Activated CD4-positive, CD25-positive, alpha-beta regulatory T cell treated with anti-CD3 and anti-CD28 coated beads, Interleukin-2, amount 50 U/mL, for 72 hours (primary cell): ENCODE data around the gene FOXR1.

ENCODE experiments used
- DNase-seq: peaks from one replicate; pipeline ENCODE4 v3.0.0; 2021

The FOXR1 gene

DNA sequence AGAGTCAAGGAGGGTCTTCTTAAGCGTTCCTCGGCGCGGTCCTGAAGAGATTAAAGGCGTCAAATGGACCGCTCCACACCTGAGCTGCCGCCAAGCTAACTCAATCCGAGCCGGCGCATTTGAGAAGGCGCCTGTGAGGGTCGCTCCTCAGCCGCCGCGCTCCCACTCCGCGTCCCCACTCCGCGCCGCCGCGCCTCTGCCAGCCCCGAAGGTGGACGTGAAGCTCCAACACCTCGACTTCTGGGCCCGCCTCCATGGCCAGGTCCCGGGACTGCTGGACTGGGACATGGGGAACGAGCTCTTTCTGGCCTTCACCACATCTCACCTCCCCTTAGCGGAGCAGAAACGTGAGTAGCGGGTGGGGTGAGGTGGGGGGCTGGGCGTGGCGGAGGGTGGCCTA lies at the start of gene FOXR1:
TSS of gene FOXR1 (plus strand) at position 116 of the 400 bp plus-strand sequence. CDS start at position 287, 171 bp downstream.
- DNase-seq: no peak

- no peak for DNase-seq
These were observed 49.4 kb upstream of the FOXR1 start for GRCh38 chr11:118921929-118922744.

DNA sequence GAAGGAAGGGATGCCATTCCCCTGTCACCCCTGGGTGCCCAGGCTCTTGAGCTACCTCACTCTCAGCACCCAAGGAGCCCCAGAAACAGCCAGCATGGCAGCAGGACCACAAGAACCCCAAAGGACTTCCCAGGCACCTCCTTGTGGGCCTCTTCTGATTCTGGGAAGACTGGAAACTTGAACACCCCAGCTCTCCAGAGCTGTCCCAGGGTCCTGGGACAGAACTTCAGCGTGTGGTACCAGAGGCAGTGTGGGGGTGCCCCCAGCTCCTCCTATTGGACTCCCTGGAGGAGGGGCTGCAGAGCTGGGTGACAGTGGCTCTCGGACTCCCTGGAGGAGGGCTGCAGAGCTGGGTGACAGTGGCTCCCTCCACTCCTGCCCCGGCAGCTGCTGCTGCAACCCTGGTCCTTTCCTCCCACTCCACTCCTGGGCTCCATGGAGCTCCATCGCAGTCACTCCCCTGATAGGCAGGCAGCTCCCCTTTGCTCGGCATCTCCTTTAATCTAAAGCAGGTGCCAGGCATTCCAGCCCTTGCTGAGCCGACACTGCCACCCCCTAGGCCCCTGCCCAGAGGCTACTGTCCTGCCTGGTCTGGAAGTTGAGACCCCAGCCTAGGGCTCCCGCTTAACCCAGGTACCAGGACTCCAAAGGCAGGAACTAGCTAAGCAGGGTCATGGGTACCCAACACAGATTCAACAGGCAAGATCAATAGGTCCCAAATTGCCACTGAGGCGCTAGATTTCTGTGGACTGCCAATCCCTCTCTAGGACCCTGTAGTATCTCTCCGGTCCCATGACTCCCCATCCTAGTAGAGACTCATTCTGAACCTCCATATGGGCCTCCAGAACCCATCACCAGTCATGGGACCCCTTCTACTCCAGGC lies 48.6 kb upstream of the FOXR1 start:
- DNase-seq: no peak

GRCh38 chr11:118923721-118924587 lies 47.6 kb upstream of the FOXR1 start:
- no peak for DNase-seq

DNA sequence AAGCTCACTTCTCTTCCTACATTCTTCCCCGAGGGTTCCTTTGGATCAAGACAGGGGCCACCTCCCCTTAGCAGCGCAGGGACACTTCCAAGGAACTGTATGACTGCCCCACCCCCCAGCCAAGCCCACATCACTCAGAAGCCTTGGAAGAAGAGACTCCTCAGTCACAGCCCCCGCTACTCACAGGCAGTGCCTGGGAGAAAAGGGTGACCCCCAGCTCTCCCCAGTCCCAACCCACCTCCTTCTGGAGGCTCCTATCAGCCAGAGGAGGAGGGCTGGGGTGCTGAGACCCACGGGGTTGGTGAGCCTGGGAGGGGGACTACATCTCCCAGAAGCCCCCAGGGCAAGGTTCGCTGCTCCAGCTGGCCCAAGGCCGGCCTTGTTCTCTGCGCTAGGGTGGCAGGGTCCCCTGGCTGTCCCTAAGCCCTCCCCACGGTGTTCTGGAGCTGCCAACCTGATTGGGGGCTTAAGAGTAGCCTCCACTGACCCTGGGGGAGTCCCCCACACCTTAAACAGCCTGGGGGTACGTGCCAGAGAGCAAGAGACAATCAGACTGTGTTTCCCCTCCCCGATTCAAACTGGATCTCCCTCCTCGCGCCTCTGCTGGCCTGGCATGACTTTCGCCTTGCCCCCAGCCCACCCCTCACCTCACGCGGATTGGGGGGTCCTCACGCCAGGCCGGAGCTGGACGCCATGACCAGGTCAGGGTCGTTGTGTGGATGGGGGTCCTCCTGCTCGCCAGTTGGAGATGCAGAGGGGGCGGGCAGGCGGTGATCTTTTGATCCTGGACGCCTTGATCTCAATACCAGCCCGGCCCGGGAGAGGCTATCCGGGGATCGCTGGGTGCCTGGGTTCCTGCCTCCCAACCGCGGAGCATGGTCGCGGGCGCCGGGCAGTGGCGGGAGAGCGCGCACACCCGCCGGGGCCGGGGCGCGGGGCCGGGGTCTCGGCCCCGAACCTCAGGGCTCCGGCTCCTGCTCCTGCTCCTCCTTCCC lies 46.7 kb upstream of the FOXR1 start:
- DNase-seq: no peak

- DNase-seq: no peak
These were observed 43.9 kb upstream of the FOXR1 start for GRCh38 chr11:118927554-118928100.

DNA sequence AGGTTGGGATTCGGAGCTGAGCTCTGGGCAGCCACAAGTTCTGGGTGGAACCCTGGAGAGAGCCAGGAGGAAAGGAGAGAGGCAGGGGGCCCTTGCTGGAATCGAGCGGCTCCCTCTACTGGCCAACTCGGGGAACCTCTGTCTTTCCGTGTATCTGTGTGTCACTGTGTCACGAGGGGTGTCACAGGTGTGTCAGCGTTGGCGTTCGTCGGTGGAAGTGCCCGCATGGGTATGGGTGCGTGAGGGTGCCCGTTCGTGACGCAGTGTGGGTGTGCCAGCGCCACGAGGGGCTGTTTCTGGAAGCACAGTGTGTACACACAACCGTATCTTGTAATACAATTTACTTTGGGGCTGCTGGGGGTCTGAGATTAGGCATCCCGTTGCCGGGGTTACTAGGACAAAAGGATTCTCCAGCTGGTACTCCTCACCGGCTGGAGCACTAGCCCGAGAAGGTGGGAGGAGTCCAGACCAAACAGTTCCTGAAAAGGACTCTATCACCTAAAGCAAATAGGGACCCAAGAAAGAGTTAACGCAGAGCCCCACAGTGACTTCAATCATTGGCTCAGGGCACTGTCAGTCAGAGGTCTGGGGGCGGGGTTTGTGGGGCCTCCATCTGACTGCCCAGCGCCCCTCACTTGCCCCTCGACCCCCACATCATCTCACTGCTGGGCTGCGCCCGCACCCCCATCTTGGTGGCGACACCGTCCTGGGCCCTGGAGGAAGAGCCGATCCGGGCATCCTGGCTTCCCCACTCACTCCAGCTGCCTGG lies 43.3 kb upstream of the FOXR1 start:
- peak; percentile 93 for DNase-seq

DNA sequence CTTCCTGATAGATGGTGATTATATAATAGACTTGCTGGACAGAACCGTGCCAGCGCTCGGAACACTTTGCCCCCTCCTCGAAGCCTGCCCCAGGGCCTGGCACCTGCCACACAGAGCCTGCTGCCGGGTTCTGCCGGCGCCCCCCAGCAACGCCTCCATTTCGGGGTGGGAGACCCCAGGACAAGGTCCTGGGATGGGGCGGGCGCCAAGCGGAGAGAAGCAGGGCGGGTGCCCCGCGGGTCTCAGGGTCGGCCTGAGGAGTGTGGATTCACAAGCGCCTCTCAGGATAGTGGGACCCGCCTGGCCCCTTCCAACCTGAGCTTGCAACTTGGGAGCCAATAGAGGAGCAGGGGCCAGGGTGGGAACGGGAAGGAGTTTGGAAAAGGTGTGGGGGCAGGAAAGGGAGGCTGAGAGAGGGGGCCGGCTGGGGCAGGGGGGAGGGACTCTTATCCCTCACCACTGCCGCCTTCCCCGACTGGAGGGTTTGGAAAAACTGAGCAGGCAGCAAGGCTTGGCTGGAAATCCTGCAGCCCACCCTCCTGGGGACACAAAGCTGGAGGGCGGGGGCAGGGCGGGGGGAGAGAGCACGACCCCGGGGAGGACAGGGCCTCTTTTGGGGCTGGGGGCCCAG lies 42.6 kb upstream of the FOXR1 start:
- no peak for DNase-seq

DNA sequence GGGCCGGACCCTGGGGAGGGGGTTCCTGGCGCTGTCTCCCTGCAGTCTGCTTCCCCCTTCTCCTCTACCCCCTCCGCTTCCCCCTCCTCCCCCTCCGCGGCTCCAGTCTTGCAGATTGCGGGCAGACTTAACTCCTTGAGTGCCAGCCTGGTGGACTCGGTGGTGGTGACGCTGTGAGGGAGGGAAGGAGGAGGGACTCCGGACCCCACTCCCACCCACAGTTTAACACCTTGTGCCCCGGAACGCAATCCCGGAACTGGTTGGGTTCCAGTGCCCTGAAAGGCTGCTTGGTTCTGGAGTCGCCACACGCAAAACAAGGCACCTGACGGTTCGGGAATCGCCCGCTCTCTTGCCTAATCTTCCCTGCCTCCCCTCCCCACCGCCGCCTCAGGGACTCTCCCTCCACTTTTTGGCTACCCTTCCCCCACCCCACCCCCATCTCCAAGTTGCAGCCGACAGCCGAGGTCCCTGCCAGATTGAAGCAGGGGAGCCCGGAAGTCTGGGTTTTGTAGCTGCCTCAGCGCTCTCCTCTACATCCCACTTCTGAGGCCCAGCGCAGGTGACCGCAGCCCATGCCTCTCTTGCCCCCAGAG lies 42.0 kb upstream of the FOXR1 start:
- peak; percentile 67 for DNase-seq

DNA sequence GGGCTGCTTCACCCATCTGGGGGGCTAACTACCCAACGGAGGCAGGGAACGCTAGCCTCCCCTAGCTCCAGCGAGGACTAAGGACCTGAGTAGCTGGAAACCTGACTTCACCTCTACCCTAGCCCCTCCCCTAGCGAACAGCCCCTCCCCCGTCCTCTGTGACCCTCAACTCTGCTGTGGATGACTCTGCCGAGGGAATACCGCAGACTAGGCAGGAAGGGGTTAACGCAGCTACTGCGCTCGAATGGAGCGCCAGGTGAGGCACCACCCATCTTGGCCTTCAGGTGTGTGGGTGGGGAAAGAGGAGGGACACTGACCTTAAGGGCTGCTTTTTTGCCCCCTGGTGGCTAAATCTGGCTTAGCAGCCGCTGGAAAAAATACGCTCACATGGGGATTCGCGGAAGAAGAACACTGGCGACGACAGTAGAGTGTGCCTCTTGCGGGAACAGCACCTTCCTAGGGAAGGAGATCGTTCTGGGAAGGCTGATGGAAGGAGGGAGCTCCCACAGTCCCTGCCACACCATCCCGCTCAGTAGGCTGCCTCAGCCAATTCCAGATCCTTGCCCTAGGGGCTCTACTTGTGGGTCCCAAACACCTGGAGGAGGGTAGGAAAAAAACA lies 41.4 kb upstream of the FOXR1 start:
- DNase-seq: peak; percentile 91

- DNase-seq: no peak
These were observed 40.0 kb upstream of the FOXR1 start for GRCh38 chr11:118931571-118931970.

- no peak for DNase-seq
These were observed 38.1 kb upstream of the FOXR1 start for GRCh38 chr11:118933486-118933885.

DNA sequence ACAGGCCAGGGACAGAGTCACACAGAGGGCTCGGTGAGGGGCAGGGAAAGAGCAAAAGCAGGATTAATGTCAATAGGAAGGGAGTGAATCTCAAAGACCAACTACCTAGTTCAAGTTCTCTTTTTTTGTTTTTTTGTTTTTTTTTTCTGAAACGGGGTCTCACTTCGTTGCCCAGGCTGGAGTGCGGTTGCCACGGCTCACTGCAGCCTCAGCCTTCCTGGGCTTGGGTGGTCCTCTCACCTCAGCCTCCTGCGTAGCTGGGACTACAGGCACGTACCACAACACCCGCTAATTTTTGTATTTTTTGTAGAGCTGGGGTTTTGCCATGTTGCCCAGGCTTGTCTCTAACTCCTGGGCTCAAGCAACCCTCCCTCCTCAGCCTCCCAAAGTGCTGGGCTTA lies 36.2 kb upstream of the FOXR1 start:
- no peak for DNase-seq

DNA sequence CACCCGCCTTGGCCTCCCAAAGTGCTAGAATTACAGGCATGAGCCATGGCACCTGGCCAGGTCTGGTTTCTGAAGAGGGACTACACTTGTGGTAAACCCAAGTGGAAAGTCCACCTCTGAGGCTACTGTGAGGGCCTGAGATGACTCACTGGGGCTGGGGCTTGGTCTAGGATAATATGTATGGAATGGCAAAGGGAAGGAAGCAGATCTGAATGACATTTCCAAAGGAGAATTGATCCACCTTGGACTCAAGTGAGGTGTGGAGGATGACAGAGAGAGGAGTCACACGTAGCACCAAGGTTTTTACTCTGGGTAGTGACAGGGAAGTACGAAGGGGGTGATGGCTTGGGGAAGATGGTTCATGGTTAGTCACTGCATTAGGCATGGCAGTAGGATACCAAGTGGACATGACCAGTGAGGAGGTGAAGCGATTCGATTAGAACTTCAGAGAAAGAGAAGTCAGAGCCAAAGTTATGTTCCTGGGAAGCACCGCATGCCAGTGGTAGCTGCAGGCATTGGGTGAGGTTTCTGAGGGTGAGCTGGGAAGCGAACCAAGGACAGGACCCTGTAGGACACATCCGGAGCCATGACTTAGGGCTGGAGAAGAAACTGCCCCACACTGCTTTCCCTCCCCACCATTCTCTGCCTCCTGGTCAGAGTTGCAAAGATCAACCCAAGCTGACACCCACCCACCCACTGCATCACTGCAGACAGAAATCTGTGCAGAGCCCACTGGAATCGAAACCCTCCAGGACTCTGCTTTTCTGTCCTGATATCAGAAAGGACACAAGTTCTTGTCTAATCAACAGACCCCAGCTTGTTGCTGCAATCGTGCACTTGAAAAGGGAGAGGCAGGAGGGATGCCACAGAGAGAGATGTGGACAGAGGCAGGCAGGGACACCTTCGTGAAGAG lies 32.8 kb upstream of the FOXR1 start:
- DNase-seq: no peak

DNA sequence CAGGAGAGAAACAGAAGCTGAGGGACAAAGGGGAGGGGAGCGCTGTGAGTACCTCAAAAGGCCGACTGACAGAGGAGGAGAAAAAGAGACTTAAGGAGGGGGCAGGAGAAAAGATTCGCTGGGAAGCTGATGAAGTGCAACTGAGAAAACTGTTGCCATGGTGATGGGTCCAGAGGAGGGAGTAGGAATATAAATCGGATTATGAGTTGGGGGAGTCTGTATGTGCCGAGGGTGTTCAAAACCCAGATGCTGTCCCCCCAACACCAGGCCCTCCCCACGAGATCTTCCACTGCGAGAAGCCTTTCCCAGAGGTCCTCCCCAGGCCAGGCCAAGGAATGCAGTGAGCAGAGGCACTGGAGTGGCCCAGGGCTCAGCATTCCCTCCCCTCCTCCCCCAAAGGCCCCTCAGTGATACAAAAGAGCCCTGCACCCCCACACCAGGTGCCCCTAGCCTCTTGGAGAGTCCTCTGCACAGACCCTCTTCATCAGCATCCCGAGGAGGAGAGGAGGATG lies 32.1 kb upstream of the FOXR1 start:
- no peak for DNase-seq

- no peak for DNase-seq
These were observed 31.5 kb upstream of the FOXR1 start for GRCh38 chr11:118939953-118940598.

DNA sequence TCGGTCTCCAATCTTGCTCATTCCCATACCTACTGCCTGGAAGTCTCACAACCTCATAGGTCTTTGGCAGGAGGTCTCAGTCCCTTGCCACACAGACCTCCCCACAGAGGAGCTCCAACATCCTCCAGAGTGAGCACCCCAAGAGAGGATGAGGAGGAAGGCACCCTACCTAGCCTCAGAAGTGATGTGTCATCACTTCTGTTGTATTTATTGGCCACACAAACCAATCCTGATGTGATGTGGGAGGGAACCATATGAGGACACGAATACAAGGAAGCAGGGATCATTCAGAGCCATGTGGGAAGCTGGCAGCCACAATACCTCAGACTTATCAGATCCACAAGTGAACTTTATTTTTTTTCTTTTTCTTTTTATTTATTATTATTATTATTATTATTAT lies 24.5 kb upstream of the FOXR1 start:
- no peak for DNase-seq
